Mesothelial cell of epicardium (in vitro differentiated cells): ENCODE results near the gene MEGF11. TPM values are rescaled to one million over a fixed set of nuclear protein-coding genes. Genes with fewer than 3 reads are reported as not detected.

Experiments
- DNase-seq, 2 experiments: peaks; one replicate each; pipeline ENCODE4 v3.0.0; 2021; ENCODE audit warnings: low spot score in 2 of 2; ENCODE audit not compliant: unreplicated experiment in 2 of 2
- H3K27ac Mint-ChIP-seq: 2 replicates; pipeline ENCODE4 v1.8.0; 2021; ENCODE audit warnings: mixed read lengths
- H3K27me3 Mint-ChIP-seq: 2 replicates; pipeline ENCODE4 v1.8.0; 2021; ENCODE audit warnings: low read depth, mixed read lengths
- H3K36me3 Mint-ChIP-seq: 2 replicates; pipeline ENCODE4 v1.8.0; 2021; ENCODE audit warnings: mixed read lengths
- H3K4me1 Mint-ChIP-seq: 2 replicates; pipeline ENCODE4 v1.8.0; 2021; ENCODE audit warnings: mixed read lengths
- H3K4me3 Mint-ChIP-seq: 2 replicates; pipeline ENCODE4 v1.8.0; 2021; ENCODE audit warnings: mild to moderate bottlenecking, moderate library complexity, mixed read lengths
- H3K9me3 Mint-ChIP-seq: 2 replicates; pipeline ENCODE4 v1.8.0; 2021; ENCODE audit warnings: mixed read lengths
- CTCF ChIP-seq: fragments of 200-600 bp; sonication (generic); IDR thresholded peaks from one replicate; pipeline ENCODE4 v1.5.0; 2021; ENCODE audit warnings: antibody characterized with exemption; ENCODE audit not compliant: unreplicated experiment
- total RNA-seq: library from RNA; stranded (reverse); gene quantifications from 3 replicates; pipeline ENCODE4 v1.2.1, GENCODE V29; 2021

Gene MEGF11
- total RNA-seq, 1 donor from 2014 or later = 3.7 TPM

GRCh38 chr15:65970937-65971740, 282.4 kb downstream of the MEGF11 start:
- TF ChIP-seq CTCF = no peak
- no peaks in the 10 kb centered on the region for H3K9me3 Mint-ChIP-seq
- peaks cover 2% of the 10 kb centered on the region for H3K4me1 Mint-ChIP-seq
- no peak for DNase-seq
- no peak overlapping the region for H3K4me3 Mint-ChIP-seq
- peaks cover 52% of the 10 kb centered on the region for H3K27me3 Mint-ChIP-seq
- H3K27ac Mint-ChIP-seq = no peak overlapping the region
- H3K36me3 Mint-ChIP-seq = no peaks in the 10 kb centered on the region

GRCh38 chr15:65969865-65970816, 283.4 kb downstream of the MEGF11 start:
- Mint-ChIP-seq H3K36me3 (no peaks in the 10 kb centered on the region), H3K9me3 (no peaks in the 10 kb centered on the region), H3K27me3 (peaks cover 49% of the 10 kb centered on the region), H3K4me1 (peaks cover 2% of the 10 kb centered on the region), H3K27ac (no peak overlapping the region), H3K4me3 (no peak overlapping the region)
- DNase-seq = no peak
- TF ChIP-seq CTCF = no peak

- Mint-ChIP-seq H3K9me3 (no peaks in the 10 kb centered on the region), H3K4me3 (no peak overlapping the region)
- DNase-seq = no peak
Measured at GRCh38 chr15:65968511-65968910, 285.0 kb downstream of the MEGF11 start.

GRCh38 chr15:65964792-65965433, 288.6 kb downstream of the MEGF11 start:
- H3K27ac Mint-ChIP-seq = no peak overlapping the region
- H3K4me1 Mint-ChIP-seq = peaks cover 7% of the 10 kb centered on the region
- no peaks in the 10 kb centered on the region for H3K9me3 Mint-ChIP-seq
- no peak for DNase-seq
- H3K4me3 Mint-ChIP-seq = no peak overlapping the region
- no peak for TF ChIP-seq CTCF
- H3K27me3 Mint-ChIP-seq = peaks cover 62% of the 10 kb centered on the region
- H3K36me3 Mint-ChIP-seq = no peaks in the 10 kb centered on the region

More at GRCh38 chr15:65968511-65968910, 285.0 kb downstream of the MEGF11 start:
- no peaks in the 10 kb centered on the region for H3K36me3 Mint-ChIP-seq
- H3K27ac Mint-ChIP-seq = no peak overlapping the region
- peaks cover 50% of the 10 kb centered on the region for H3K27me3 Mint-ChIP-seq
- no peak for TF ChIP-seq CTCF
- peaks cover 4% of the 10 kb centered on the region for H3K4me1 Mint-ChIP-seq

- Mint-ChIP-seq H3K36me3 (no peaks in the 10 kb centered on the region), H3K27me3 (peaks cover 53% of the 10 kb centered on the region), H3K4me3 (no peak overlapping the region), H3K27ac (no peak overlapping the region), H3K9me3 (no peaks in the 10 kb centered on the region), H3K4me1 (peaks cover 7% of the 10 kb centered on the region)
- no peak for DNase-seq
- TF ChIP-seq CTCF = no peak
Measured at GRCh38 chr15:65963911-65964482, 289.6 kb downstream of the MEGF11 start.
